HG03025 (cell line): ENCODE measurements around the gene BTLA.
"Not testable (repeated sequence)": the region's sequence is repeated elsewhere in the genome, so short reads cannot be mapped to it uniquely, and the experiment has no call there.

Experiments used
- ATAC-seq: cut with Tn5 transposase; IDR thresholded peaks from one replicate; pipeline ENCODE4 v1.9.1; 2021; ENCODE audit warnings: mild to moderate bottlenecking, moderate library complexity; ENCODE audit not compliant: unreplicated experiment, low FRiP score

The BTLA gene

DNA sequence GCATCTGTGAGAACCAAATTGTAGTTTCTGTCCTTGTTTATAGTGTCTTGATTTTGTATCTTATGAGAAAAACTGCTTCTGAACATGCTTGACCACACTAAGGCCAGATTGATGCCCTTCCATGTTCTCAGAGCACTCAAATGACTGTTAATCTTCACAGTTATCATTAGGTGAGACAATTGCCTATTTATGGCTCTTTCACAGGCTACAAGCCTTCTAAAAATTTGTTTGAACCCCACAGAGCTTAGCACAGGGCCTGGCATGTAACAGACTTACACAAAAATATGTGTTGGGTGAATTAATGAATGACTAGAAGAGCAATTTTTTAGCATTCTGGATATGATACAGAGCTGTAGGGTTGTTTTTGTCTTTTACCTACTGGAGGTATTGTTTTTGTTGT, 43.1 kb downstream of the BTLA start:
- no peak for ATAC-seq

DNA sequence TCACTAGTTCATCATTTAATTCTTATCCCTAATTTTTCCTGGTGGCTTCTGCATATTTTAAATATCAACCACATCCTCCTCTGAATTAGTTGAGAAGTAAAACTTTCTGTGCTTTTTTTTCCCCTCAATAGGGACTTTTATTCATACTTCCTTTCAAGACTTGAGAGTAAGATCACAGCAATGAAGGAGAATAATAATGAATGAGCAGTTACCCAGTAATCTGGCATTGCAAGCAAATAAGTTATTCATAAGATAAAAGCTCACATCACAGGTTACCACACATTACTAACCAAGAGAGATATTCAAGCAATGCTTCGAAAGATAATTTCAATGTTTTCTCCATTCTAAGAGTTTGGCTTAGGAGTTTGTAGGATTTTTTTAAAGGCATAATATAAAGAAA, 50.3 kb downstream of the BTLA start:
- ATAC-seq = no peak

DNA sequence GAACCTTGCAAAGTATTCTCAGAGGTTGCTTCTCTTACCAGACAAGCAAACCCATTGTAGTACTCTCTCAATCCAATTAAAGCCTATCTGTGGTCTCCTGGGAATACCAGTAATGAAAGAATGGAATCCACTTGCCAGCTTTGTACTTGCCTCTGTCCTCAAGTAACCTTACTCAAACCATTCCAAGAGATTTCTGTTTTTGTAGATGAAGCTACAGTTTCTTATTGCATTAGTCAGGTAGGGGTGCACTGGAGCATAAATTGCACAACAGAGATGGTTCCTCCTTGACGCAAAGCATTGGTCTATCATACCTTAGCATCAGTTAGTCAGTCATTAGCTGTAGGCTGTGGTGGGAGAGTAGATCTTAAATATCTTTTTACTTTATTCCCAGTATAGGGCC, 52.9 kb downstream of the BTLA start:
- ATAC-seq = no peak

DNA sequence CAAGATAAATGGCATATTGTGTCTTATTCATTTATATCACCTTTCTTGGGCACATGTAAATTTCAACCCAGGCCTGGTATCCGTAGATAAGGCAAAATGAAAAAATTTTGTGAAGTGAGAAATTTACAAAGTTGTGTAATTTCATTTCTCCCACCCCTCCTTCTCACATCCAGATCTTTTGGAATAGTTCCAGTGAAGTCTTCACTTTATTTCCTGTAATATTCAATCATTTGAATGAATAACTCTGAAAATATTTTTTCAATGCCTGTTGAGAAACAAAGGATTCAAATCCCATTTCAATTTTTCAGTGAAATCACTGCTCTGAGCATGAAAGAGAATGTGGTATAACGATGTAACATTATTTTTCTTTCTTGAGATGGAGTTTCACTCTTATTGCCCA, 53.4 kb downstream of the BTLA start:
- no peak for ATAC-seq

DNA sequence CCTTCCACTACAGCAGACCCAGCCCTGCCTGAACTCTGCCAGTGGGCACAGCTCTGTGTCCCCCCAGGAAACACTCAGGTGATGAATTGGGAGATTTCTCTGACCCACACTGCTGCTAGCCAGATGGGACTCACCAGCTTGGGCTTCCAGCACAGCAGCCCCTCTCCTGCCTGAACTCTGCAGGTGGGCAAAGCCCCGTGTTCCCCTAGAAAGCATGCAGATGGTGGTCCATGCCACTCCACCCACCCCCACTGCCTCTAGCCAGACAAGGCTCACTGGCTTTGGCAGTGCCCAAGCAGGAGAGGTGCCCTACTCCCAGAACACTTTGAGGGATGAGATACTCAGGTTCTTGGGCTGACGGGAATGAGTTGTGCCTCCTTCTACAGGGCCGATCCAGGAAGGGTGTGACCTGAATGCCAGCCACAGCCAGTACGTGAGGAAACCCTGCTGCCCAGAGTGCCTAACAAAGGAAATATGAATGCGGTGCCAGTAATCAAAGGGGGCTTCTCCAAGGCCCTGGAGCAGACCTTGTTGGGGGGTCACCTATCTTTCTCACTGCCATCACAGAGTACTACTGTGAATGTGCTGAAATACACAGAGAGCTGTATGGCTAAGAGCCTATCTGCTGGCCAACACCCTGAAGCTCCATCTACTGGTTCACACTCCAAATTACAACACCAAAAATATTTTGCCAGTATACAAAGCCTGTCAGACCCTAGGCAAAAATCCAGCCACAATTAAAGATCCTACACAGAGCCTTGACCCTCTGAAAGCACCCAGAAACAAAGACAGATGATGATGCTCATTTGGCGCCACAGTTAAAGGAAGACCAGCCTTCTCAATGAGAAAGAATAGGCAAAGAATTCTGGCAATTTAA, 61.9 kb downstream of the BTLA start:
- no peak for ATAC-seq

DNA sequence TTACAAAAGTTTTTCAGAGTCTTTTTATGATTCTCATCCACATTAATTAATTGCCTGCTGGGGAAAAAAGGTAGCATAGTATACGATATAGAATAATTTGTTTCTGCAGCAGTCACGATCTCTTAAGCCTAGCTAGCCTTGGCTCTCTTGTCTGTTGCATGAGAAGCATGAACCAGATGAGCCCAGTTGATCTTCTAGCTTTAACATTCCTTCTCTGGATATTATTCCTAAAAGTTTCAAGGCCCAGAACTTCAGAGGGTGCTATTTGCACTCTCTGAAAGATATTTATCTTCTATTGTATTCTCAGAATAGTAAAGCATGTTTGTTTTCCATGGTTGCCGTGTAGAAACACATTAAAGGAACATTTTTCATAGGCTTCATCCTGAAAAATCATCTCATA, 69.3 kb downstream of the BTLA start:
- ATAC-seq = no peak

DNA sequence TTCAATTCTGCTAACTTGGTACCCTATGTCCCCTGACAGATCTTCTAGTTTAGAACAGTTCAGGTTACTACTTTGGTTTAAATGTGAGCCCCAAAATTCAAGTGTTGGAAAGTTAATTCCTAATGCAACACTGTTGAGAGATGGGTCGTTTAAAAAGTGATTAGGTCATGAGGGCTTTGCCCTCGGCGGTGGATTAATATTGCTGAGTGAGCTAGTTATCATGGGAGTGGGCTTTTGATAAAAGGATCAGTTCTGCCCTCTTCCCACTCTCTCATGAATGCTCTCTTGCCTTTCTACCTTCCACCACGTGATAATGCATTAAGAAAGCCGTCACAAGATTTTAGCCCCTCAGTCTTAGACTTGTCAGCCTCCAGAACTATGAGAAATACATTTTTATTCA, 72.1 kb downstream of the BTLA start:
- ATAC-seq = no peak

DNA sequence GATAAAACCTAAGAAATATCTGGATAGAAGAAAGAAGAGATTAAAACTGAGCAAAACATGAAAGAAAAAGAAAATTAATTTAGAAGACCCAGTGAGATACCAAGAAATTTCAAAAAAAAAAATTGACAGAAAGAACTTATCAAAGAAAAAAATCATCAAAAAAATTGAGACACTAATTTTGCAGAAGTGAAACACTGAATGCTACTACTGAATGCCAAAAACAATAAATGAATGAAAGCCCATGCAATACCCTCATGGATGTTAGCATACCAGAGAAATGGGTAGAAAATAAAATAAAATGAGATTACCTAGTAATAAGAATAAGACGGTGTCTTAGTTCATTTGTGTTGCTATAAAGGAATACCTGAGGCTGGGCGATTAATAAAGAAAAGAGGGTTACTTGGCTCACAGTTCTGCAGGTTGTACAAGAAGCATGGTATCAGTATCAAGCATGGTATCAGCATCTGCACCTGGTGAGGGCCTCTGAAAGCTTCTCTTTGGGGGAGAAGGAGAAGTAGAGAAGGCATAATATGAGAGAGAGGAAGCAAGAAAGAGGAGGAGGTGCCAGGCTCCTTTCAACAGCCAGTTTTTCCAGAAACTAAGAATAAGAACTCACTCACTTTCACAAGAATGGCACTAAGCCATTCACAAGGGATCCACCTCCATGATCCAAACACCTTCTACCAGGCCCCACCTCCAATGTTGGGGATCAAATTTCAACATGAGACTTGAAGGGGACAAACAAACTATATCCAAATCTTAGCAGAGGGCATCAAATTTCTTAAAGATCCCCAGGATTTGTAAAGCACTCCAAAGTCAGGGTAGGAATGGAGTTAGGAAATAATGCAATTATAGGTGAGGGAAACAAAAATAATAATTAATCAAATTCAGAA, 73.2 kb downstream of the BTLA start:
- peak; percentile 53 for ATAC-seq

DNA sequence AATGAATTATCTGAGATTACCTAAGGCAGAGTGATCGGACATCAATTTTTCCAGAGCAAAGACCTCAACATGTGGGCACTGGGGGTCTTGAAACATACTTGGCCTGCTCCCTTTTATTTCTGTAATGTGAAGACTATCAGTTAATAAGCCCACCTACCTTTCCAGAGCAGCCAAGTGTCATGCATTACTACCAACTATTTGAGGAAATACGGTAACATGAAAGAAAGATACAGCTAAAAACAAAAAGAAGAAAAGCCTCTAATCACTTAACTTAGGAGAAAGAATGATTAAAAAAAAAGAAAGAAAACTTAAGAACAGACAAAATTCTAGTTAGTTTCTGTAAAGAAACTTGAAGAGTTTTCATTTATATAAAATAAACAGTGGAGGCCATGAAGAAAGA, 73.9 kb downstream of the BTLA start:
- ATAC-seq = no peak

DNA sequence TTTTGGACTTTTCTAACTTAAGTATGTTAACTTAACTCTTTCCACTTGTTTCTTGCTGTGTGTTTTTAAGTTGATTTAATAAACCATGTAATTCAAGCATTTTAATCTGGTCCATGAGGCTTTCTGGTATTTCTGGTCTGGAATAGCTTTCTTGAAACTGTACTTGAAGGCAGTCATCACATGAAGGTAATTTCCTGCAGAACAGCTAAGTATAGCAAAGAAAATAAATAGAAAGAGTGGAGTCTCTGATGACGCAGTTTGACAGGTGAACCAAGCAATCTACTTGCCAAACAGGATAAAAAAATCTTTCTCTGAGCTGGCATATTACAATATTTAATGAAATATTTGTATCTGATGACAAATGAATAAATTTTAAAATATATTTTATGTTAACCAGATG, 74.9 kb downstream of the BTLA start:
- ATAC-seq = no peak

DNA sequence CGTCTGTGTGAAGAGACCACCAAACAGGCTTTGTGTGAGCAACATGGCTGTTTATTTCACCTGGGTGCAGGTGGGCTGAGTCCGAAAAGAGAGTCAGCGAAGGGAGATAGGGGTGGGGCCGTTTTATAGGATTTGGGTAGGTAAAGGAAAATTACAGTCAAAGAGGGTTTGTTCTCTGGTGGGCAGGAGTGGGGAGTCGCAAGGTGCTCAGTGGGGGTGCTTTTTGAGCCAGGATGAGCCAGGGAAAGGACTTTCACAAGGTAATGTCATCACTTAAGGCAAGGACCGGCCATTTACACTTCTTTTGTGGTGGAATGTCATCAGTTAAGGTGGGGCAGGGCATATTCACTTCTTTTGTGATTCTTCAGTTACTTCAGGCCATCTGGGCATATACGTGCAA, 76.4 kb downstream of the BTLA start:
- ATAC-seq = not testable (repeated sequence)

DNA sequence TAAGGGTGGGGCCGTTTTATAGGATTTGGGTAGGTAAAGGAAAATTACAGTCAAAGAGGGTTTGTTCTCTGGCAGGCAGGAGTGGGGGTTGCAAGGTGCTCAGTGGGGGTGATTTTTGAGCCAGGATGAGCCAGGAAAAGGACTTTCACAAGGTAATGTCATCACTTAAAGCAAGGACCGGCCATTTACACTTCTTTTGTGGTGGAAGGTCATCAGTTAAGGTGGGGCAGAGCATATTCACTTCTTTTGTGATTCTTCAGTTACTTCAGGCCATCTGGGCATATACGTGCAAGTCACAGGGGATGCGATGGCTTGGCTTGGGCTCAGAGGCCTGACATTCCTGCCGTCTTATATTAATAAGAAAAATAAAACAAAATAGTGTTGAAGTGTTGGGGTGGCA, 80.7 kb downstream of the BTLA start:
- ATAC-seq = not testable (repeated sequence)

DNA sequence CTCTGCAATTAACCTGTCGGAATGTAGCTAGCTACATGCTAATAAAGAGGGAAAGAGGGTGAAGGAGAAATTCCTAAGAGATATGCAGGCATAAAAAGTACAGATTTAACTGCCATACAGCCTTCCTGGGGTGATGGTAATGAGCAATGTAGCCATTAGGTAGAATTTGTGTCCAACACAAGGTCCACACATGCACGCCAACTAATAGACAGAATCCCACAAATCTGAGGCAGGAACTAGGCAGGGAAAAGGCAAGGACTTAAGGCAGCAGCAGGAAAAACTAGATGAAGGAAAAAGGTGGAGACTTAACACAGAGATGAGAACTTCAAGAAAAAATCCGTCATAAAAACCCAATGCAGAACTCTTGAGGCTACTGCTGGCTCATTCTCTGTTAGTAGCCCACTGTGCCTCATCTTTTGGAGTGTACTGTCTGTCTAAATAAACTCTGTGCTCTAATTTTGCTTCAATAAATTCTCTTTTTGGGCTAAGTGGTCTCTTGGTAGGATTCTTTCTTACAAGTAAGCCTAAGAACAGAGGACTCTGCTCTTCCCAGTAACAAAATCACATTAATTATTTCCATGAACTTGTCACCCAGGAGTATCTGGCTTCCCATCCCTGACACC, 81.5 kb downstream of the BTLA start:
- no peak for ATAC-seq

DNA sequence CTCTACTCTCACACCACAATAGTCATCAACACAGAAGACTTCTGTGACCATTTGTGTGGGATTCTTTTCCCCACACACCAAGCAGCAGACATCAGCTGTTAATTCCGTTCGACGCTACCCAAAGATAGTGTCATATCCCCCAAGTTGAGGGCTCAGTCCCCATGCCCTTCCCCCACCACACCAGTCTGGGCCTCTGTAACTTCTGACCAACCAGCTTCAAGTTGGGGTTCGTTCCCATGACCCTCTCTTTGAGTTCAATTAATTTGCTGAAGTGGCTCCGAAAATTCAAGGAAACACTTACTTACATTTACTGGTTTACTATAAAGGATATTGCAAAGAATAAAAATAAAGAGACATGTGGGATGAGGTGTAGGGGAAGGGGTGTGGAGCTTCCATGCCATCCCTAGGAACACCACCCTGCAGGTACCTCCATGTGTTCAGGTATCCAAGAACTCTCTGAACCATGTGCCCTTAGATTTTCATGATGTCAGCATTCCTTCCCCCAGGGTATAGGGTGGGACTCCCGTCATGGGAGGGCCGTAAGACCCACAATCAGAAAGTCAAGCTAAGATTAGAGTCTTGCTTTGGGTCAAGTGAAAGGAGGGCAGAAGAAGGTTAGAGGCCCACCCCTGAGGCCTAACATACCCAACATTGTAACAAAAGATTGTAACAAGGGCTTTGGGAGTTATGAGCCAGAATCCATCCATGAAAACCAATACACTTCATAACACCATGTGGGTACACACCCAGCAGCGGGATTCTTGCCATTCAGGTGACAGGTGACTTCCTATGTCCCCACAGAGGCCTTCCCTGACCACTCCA, 82.7 kb downstream of the BTLA start:
- no peak for ATAC-seq

DNA sequence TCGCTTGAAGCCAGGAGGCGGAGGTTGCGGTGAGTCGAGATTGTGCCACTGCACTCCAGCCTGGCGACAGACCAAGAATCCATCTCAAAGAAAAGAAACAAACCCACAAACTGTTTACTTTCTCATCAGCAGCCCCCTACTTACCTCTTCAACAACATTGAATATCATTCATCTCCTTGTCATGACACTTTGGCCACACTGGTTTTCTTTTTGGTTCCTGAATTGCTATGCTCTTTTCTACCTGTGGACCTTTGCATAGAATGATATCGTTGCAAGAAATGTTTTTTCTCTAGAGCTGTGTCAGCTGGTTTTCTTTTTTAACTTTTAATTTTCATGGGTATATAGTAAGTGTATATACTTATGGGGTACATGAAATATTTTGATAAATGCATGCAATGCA, 83.9 kb downstream of the BTLA start:
- ATAC-seq = no peak
